A673 (cell line): ENCODE results near the gene VWA2.

Experiments used
- EZH2 ChIP-seq: fragments of 200-600 bp; sonication (generic); IDR thresholded peaks from 2 replicates; pipeline ENCODE4 v1.6.1; 2017; ENCODE audit warnings: borderline replicate concordance, low read depth, mild to moderate bottlenecking, mixed read lengths, antibody characterized with exemption, low read length; ENCODE audit not compliant: poor library complexity, severe bottlenecking
- TF ChIP-seq, protein P1 (sequence below): fragments of 300-800, 200-600 bp; sonication (generic); conservative IDR thresholded peaks from 2 replicates; pipeline ENCODE4 v1.5.1; 2017; ENCODE audit warnings: low read depth, mild to moderate bottlenecking, antibody characterized with exemption, low read length, moderate library complexity, mixed read lengths

DNA sequence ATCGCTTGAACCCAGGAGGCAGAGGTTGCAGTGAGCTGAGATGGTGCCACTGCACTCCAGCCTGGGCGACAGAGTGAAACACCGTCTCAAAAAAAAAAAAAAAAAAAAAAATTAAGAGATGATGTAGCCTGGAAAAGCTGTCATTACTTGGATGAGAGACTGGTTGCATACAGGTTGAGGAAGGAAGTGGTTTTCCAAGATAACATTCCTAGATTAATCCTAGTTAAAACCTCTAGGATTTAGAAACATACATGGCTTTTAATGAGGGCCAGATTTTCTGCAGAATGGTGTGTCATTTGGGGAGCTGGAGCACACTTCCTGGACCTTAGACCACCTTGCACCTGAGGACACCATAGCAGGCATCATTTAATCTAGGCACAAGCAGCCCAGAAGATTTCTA is 17.8 kb downstream of the VWA2 start:
- TF ChIP-seq, protein P1, sequence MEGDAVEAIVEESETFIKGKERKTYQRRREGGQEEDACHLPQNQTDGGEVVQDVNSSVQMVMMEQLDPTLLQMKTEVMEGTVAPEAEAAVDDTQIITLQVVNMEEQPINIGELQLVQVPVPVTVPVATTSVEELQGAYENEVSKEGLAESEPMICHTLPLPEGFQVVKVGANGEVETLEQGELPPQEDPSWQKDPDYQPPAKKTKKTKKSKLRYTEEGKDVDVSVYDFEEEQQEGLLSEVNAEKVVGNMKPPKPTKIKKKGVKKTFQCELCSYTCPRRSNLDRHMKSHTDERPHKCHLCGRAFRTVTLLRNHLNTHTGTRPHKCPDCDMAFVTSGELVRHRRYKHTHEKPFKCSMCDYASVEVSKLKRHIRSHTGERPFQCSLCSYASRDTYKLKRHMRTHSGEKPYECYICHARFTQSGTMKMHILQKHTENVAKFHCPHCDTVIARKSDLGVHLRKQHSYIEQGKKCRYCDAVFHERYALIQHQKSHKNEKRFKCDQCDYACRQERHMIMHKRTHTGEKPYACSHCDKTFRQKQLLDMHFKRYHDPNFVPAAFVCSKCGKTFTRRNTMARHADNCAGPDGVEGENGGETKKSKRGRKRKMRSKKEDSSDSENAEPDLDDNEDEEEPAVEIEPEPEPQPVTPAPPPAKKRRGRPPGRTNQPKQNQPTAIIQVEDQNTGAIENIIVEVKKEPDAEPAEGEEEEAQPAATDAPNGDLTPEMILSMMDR, result no peak
- no peak for TF ChIP-seq EZH2
